Stimulated activated naive CD4-positive, alpha-beta T cell treated with Interleukin-2 at 50 U/mL for 16 hours (primary cell): Measurements from ENCODE around the gene FURIN.
"Not testable (repeated sequence)": the region's sequence is repeated elsewhere in the genome, so short reads cannot be mapped to it uniquely, and the experiment has no call there.

ENCODE experiments used
- DNase-seq: peaks from one replicate; lab custom pipeline; 2025; lab: John Stamatoyannopoulos, UW

The FURIN gene

GRCh38 chr15:90870354-90871138 lies 2.2 kb downstream of the FURIN start:
- DNase-seq: no peak

- DNase-seq: peak; percentile 32
Observed at GRCh38 chr15:90871139-90871715, 2.8 kb downstream of the FURIN start.

GRCh38 chr15:90871716-90872485 lies 3.5 kb downstream of the FURIN start:
- peak; percentile 19 for DNase-seq

GRCh38 chr15:90872486-90873184 lies 4.2 kb downstream of the FURIN start:
- peak; percentile 59 for DNase-seq

- no peak for DNase-seq
Observed at GRCh38 chr15:90873488-90873997, 5.2 kb downstream of the FURIN start.

- DNase-seq: no peak
Observed at GRCh38 chr15:90873998-90874605, 5.7 kb downstream of the FURIN start.

GRCh38 chr15:90874986-90875385 lies 6.6 kb downstream of the FURIN start:
- DNase-seq: not testable (repeated sequence)

GRCh38 chr15:90875549-90875981 lies 7.2 kb downstream of the FURIN start:
- DNase-seq: no peak

- DNase-seq: no peak
Observed at GRCh38 chr15:90876046-90876445, 7.7 kb downstream of the FURIN start.

GRCh38 chr15:90876512-90877170 lies 8.3 kb downstream of the FURIN start:
- no peak for DNase-seq

- DNase-seq: no peak
Observed at GRCh38 chr15:90877315-90877714, 8.9 kb downstream of the FURIN start.

GRCh38 chr15:90877996-90878395 lies 9.6 kb downstream of the FURIN start:
- DNase-seq: no peak

GRCh38 chr15:90878660-90879059 lies 10.3 kb downstream of the FURIN start:
- no peak for DNase-seq

- DNase-seq: no peak
Observed at GRCh38 chr15:90879730-90880366, 11.5 kb downstream of the FURIN start.

- DNase-seq: no peak
Observed at GRCh38 chr15:90880381-90881145, 12.2 kb downstream of the FURIN start.

- no peak for DNase-seq
Observed at GRCh38 chr15:90881181-90881977, 13.0 kb downstream of the FURIN start.

- no peak for DNase-seq
Observed at GRCh38 chr15:90881978-90882721, 13.8 kb downstream of the FURIN start.
